CD14-positive monocyte (primary cell): ENCODE measurements around the gene ATXN1. TPM values are rescaled to one million over a fixed set of nuclear protein-coding genes. Genes with fewer than 3 reads are reported as not detected.

Experiments used
- DNase-seq, 3 donors: peaks; one replicate each; pipeline ENCODE4 v3.0.0-alpha.2; 2011 to 2022
- H2AFZ ChIP-seq: 2 replicates; pipeline ENCODE4 v1.6.0; 2012; ENCODE audit warnings: mild to moderate bottlenecking, low read depth, low read length, inconsistent platforms; ENCODE audit not compliant: insufficient read depth, poor library complexity, severe bottlenecking
- H3K27ac ChIP-seq, 2 donors: 1 replicate in 1 of 2; 2 replicates in 1 of 2; pipeline ENCODE4 v1.5.1; 2012 to 2013; ENCODE audit warnings: low read length in 2 of 2, control low read depth in 1 of 2, inconsistent platforms in 1 of 2, low read depth in 1 of 2, mild to moderate bottlenecking in 1 of 2
- H3K27me3 ChIP-seq, 2 donors: one replicate each; pipeline versions ENCODE4 v1.6.0 to v1.6.1; 2011 to 2013; ENCODE audit warnings: low read length in 2 of 2; ENCODE audit not compliant: control insufficient read depth in 2 of 2, insufficient read depth in 2 of 2
- H3K36me3 ChIP-seq, 2 donors: replicated peaks in 1 of 2; 1 replicate in 1 of 2; 2 replicates in 1 of 2; pipeline versions ENCODE4 v1.5.1 to v1.6.1; 2012 to 2013; ENCODE audit warnings: low read length in 2 of 2, control low read depth in 1 of 2, inconsistent platforms in 1 of 2, mild to moderate bottlenecking in 1 of 2; ENCODE audit not compliant: insufficient read depth in 2 of 2, control insufficient read depth in 1 of 2
- H3K4me1 ChIP-seq, 2 donors: 1 replicate in 1 of 2; 2 replicates in 1 of 2; pipeline versions ENCODE4 v1.5.1 to v1.6.1; 2012 to 2013; ENCODE audit warnings: low read length in 2 of 2, control low read depth in 1 of 2, inconsistent platforms in 1 of 2, mild to moderate bottlenecking in 1 of 2, moderate library complexity in 1 of 2; ENCODE audit not compliant: insufficient read depth in 2 of 2, control insufficient read depth in 1 of 2
- H3K4me2 ChIP-seq: replicated peaks from 2 replicates; pipeline ENCODE3; 2012; ENCODE audit warnings: low read length, moderate library complexity, mild to moderate bottlenecking; ENCODE audit not compliant: poor library complexity, severe bottlenecking; ENCODE audit errors: extremely low read depth
- H3K4me3 ChIP-seq, 3 experiments: fragments of 200-600 bp in 1 of 3; sonication (generic) in 1 of 3; replicated peaks in 1 of 3; 1 replicate in 2 of 3; 2 replicates in 1 of 3; pipeline ENCODE4 v1.5.1; 2011 to 2013; ENCODE audit warnings: low read length in 3 of 3, mild to moderate bottlenecking in 3 of 3, control low read depth in 2 of 3, low read depth in 2 of 3, inconsistent platforms in 1 of 3, moderate library complexity in 1 of 3
- H3K79me2 ChIP-seq: 2 replicates; pipeline ENCODE4 v1.6.0; 2012; ENCODE audit warnings: mild to moderate bottlenecking, control low read depth, inconsistent platforms, low read length, moderate library complexity; ENCODE audit not compliant: insufficient read depth
- H3K9ac ChIP-seq: 2 replicates; pipeline ENCODE4 v1.6.0; 2017; ENCODE audit warnings: low read length, mild to moderate bottlenecking; ENCODE audit not compliant: insufficient read depth, poor library complexity, severe bottlenecking
- H3K9me3 ChIP-seq, 2 donors: replicated peaks in 1 of 2; 1 replicate in 1 of 2; 2 replicates in 1 of 2; pipeline versions ENCODE4 v1.5.1 to v1.6.1; 2012 to 2013; ENCODE audit warnings: low read length in 2 of 2, control low read depth in 1 of 2; ENCODE audit not compliant: control insufficient read depth in 1 of 2, insufficient read depth in 1 of 2
- H4K20me1 ChIP-seq: 2 replicates; pipeline ENCODE4 v1.6.0; 2012; ENCODE audit warnings: mild to moderate bottlenecking, low read length, control low read depth, moderate library complexity; ENCODE audit not compliant: insufficient read depth
- H3K27ac Mint-ChIP-seq, 7 donors: one replicate each; pipeline ENCODE4 v1.8.0; 2020; ENCODE audit warnings: mild to moderate bottlenecking in 7 of 7, mixed read lengths in 7 of 7, moderate library complexity in 6 of 7, inconsistent platforms in 2 of 7
- H3K27me3 Mint-ChIP-seq, 3 donors: one replicate each; pipeline ENCODE4 v1.8.0; 2021 to 2022; ENCODE audit warnings: low read depth in 3 of 3, mild to moderate bottlenecking in 3 of 3, mixed read lengths in 3 of 3, moderate library complexity in 3 of 3, inconsistent platforms in 1 of 3
- H3K36me3 Mint-ChIP-seq, 2 donors: one replicate each; pipeline ENCODE4 v1.8.0; 2020; ENCODE audit warnings: mixed read lengths in 2 of 2, inconsistent platforms in 1 of 2, mild to moderate bottlenecking in 1 of 2
- H3K4me1 Mint-ChIP-seq: one replicate; pipeline ENCODE4 v1.8.0; 2020; ENCODE audit warnings: mild to moderate bottlenecking, mixed read lengths
- H3K4me3 Mint-ChIP-seq, 2 donors: one replicate each; pipeline ENCODE4 v1.8.0; 2020; ENCODE audit warnings: mild to moderate bottlenecking in 2 of 2, mixed read lengths in 2 of 2, moderate library complexity in 1 of 2
- H3K9me3 Mint-ChIP-seq, 7 donors: one replicate each; pipeline ENCODE4 v1.8.0; 2020 to 2022; ENCODE audit warnings: mixed read lengths in 7 of 7, mild to moderate bottlenecking in 6 of 7, moderate library complexity in 6 of 7, inconsistent platforms in 2 of 7
- CTCF ChIP-seq: fragments of 200-600 bp; IDR thresholded peaks from one replicate; pipeline ENCODE4 v1.8.0; 2022; ENCODE audit warnings: antibody characterized with exemption, mild to moderate bottlenecking
- WGBS: methylation state at CpG from one replicate; pipeline ENCODE4 v1.1.5; 2013; ENCODE audit warnings: missing lambda C conversion rate; ENCODE audit not compliant: insufficient coverage; 5-methylcytosine and 5-hydroxymethylcytosine counted together
- intact Hi-C, 2 donors: fragments of 100-400 bp; cut with micrococcal nuclease; formaldehyde crosslinking; loops; one replicate each; pipeline versions ENCODE4 v1.15.0 to v1.15.1; 2023
- polyA plus RNA-seq, 3 donors: library from polyadenylated mRNA; depleted of rRNA in 1 of 3; unstranded in 2 of 3; stranded (reverse) in 1 of 3; fragments of 300-500 nt in 2 of 3; fragments of >200 nt in 1 of 3; fragmentation: Illumina TruSeq in 2 of 3; gene quantifications; 1 replicate in 2 of 3; 2 replicates in 1 of 3; pipeline ENCODE4 v1.2.3, GENCODE V29; 2012 to 2021

Gene ATXN1
- polyA plus RNA-seq, 3 donors = 8.8 to 19.1 (median 10.9) TPM

GRCh38 chr6:16594849-16595248 lies 166.4 kb downstream of the ATXN1 start:
- Histone ChIP-seq H3K9ac (no peak overlapping the region), H3K4me2 (no peak overlapping the region), H3K9me3 (no peaks in the 10 kb centered on the region), H2AFZ (no peak overlapping the region), H4K20me1 (no peaks in the 10 kb centered on the region), H3K79me2 (peaks cover 5% of the 10 kb centered on the region), H3K27me3 (no peaks in the 10 kb centered on the region), H3K27ac (no peak overlapping the region), H3K36me3 (no peaks in the 10 kb centered on the region), H3K4me3 (no peak overlapping the region), H3K4me1 (peaks cover 37 to 44% of the 10 kb centered on the region in 2 donors)
- peak overlapping the region in 1 of 2 donors; percentile 26 for H3K4me3 Mint-ChIP-seq
- peaks cover 43% of the 10 kb centered on the region for H3K4me1 Mint-ChIP-seq
- TF ChIP-seq CTCF = no peak
- no CpG with 5 or more reads among the region's 5 CpGs for WGBS
- peaks cover 0 to 6% (median 4%) of the 10 kb centered on the region in 7 donors for H3K9me3 Mint-ChIP-seq
- intact Hi-C loops = loop anchor here in 1 of 2 donors (10.0 kb wide), 1 partner anchor 170 kb away; the partner anchor contains the start of gene ATXN1
- no peaks in the 10 kb centered on the region for H3K27me3 Mint-ChIP-seq
- peak in 1 of 3 donors; percentile 11 for DNase-seq
- H3K27ac Mint-ChIP-seq = peak overlapping the region in 4 of 7 donors; percentile 23 to 64 (median 36)
- H3K36me3 Mint-ChIP-seq = peaks cover 15 to 20% of the 10 kb centered on the region in 2 donors

- Mint-ChIP-seq H3K27ac (peak overlapping the region; percentile 89 to 96 (median 91)), H3K9me3 (peaks cover 0 to 9% (median 5%) of the 10 kb centered on the region in 7 donors), H3K27me3 (no peaks in the 10 kb centered on the region), H3K36me3 (peaks cover 12 to 16% of the 10 kb centered on the region in 2 donors), H3K4me1 (peaks cover 61% of the 10 kb centered on the region), H3K4me3 (peak overlapping the region; percentile 70 to 77)
- intact Hi-C loops = loop anchor here in 1 of 2 donors (10.0 kb wide), 1 partner anchor 172 kb away; the partner anchor contains the start of gene ATXN1
- Histone ChIP-seq H3K27me3 (no peaks in the 10 kb centered on the region), H3K9me3 (no peaks in the 10 kb centered on the region), H3K4me1 (peaks cover 54 to 62% of the 10 kb centered on the region in 2 donors), H3K4me3 (peak overlapping the region in 2 of 3 experiments; percentile 29 to 41), H3K9ac (peak overlapping the region; percentile 44), H3K36me3 (no peaks in the 10 kb centered on the region), H3K4me2 (peak overlapping the region; percentile 48), H3K79me2 (peaks cover 12% of the 10 kb centered on the region), H4K20me1 (no peaks in the 10 kb centered on the region), H3K27ac (peak overlapping the region; percentile 74 to 84), H2AFZ (peak overlapping the region; percentile 47)
- no peak for TF ChIP-seq CTCF
- WGBS = no CpG with 5 or more reads among the region's 12 CpGs
- DNase-seq = peak in 1 of 3 donors; percentile 16
Measured at GRCh38 chr6:16592223-16592911, 168.9 kb downstream of the ATXN1 start.
